ENCODE measurements around the gene SEMA4G. TPM values are rescaled to one million over a fixed set of nuclear protein-coding genes. Genes with fewer than 3 reads are reported as not detected.

The SEMA4G gene
- total RNA-seq, 1 donor from 2014 or later: 7.0 TPM

- Mint-ChIP-seq H3K36me3 (ENCODE audit: low read depth) (no peaks in the 10 kb centered on the region), H3K9me3 (no peaks in the 10 kb centered on the region), H3K27me3 (ENCODE audit: low read depth) (peaks cover 6% of the 10 kb centered on the region), H3K4me3 (no peak overlapping the region), H3K4me1 (peaks cover 39% of the 10 kb centered on the region), H3K27ac (ENCODE audit: unreplicated experiment) (no peak overlapping the region)
- DNase-seq (ENCODE audit: low read depth, low spot score): no peak
- no peak for TF ChIP-seq CTCF (conservative IDR thresholded peaks at IDR 0.05)
Observed at GRCh38 chr10:100966887-100967286, 2.4 kb upstream of the SEMA4G start.

DNA sequence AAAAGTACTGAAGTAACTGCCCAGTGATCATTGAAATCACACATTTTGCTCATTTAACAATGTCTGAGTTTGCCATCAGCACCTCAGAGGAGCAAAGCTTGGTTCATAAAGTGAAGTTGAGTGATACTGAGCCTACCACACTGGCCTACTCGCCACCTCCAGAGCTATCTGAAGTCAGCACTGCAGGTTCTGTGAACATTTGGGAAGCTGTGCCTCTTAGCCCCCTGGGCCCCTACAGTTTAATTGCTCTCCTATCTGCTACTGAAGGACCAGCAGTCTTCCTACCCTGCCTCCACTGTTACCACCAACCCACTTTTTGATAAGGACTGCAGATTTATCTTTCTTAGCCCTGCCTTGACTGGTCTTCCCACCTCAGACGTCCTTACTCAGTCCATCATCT lies 2.0 kb upstream of the SEMA4G start:
- Mint-ChIP-seq H3K27ac (ENCODE audit: unreplicated experiment) (no peak overlapping the region), H3K4me1 (peaks cover 43% of the 10 kb centered on the region), H3K4me3 (no peak overlapping the region), H3K36me3 (ENCODE audit: low read depth) (no peaks in the 10 kb centered on the region), H3K9me3 (no peaks in the 10 kb centered on the region), H3K27me3 (ENCODE audit: low read depth) (peaks cover 6% of the 10 kb centered on the region)
- no peak for TF ChIP-seq CTCF (conservative IDR thresholded peaks at IDR 0.05)
- no peak for DNase-seq (ENCODE audit: low read depth, low spot score)

GRCh38 chr10:100968062-100968736 lies 1.1 kb upstream of the SEMA4G start:
- H3K27me3 Mint-ChIP-seq (ENCODE audit: low read depth): peaks cover 6% of the 10 kb centered on the region
- peaks cover 50% of the 10 kb centered on the region for H3K4me1 Mint-ChIP-seq
- DNase-seq (ENCODE audit: low read depth, low spot score): no peak
- no peaks in the 10 kb centered on the region for H3K36me3 Mint-ChIP-seq (ENCODE audit: low read depth)
- H3K9me3 Mint-ChIP-seq: no peaks in the 10 kb centered on the region
- no peak for TF ChIP-seq CTCF (conservative IDR thresholded peaks at IDR 0.05)
- no peak overlapping the region for H3K27ac Mint-ChIP-seq (ENCODE audit: unreplicated experiment)
- peak overlapping the region; percentile 70 for H3K4me3 Mint-ChIP-seq

DNA sequence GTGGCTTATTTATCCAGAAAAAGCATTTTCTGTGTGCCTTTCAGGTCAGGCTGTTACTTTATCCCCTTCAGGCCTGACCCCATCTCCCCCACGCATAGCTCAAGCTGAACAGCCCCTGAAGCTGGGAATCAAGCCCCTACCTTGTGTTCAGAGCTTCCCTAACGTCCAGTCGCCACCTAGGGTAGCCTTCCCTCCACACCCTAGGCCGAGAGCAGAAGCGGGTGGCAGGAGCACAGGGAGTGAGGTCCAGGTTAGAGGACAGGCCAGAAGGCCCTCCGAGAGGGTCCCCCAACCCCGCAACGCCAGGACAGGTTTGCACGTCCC lies 479 bp upstream of the SEMA4G start:
- peaks cover 6% of the 10 kb centered on the region for H3K27me3 Mint-ChIP-seq (ENCODE audit: low read depth)

DNA sequence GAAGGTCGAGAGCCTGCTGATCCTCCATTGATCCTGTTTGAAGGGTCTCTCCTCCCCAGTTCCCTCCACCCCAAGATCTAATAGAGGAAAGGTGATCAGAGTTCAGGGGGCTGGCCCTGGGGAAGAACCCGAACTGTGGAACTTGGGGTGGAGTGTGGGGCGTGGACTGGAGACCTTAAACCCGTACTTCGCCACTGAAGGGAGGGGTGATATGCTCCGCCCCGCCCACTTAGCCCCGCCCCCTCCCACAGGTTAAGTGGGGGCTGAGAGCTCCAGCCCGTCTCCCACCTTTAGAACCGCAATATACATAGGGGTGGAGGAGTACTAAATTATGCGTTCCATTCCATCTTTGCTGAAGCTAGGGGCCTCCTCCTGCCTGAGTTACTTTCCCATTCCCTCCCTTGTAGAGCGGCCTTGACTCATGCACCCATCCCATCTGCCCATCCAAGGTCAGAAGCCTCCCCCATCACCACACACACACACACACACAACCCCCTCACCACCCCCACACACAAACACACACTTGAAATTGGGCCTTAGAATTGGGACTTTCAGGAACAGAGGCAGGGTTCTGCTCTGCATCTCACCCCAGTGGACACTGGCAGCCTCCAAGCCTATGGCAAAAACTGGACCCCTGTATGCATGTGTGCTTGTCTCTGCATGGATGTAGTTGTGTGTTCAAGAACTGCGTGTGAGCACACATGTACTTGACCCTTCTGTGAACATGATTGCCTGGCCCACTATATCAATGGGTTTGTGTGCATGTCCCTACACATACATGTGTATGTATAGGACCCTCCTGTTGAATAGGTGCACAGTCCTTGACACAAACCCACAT lies 991 bp downstream of the SEMA4G start:
- Mint-ChIP-seq H3K4me1 (peaks cover 49% of the 10 kb centered on the region), H3K4me3 (peak overlapping the region; percentile 85), H3K9me3 (no peaks in the 10 kb centered on the region), H3K27ac (ENCODE audit: unreplicated experiment) (no peak overlapping the region), H3K27me3 (ENCODE audit: low read depth) (peaks cover 6% of the 10 kb centered on the region), H3K36me3 (ENCODE audit: low read depth) (no peaks in the 10 kb centered on the region)
- no peak for TF ChIP-seq CTCF (conservative IDR thresholded peaks at IDR 0.05)
- DNase-seq (ENCODE audit: low read depth, low spot score): no peak

More for the DNA sequence above, 479 bp upstream of the SEMA4G start:
- DNase-seq (ENCODE audit: low read depth, low spot score): no peak
- H3K4me3 Mint-ChIP-seq: peak overlapping the region; percentile 70
- H3K9me3 Mint-ChIP-seq: no peaks in the 10 kb centered on the region
- H3K4me1 Mint-ChIP-seq: peaks cover 52% of the 10 kb centered on the region
- H3K36me3 Mint-ChIP-seq (ENCODE audit: low read depth): no peaks in the 10 kb centered on the region
- H3K27ac Mint-ChIP-seq (ENCODE audit: unreplicated experiment): peak overlapping the region; percentile 20
- no peak for TF ChIP-seq CTCF (conservative IDR thresholded peaks at IDR 0.05)
